ENCODE measurements around the gene TMEM163. TPM values are rescaled to one million over a fixed set of nuclear protein-coding genes. Genes with fewer than 3 reads are reported as not detected.
"Not testable (repeated sequence)": the region's sequence is repeated elsewhere in the genome, so short reads cannot be mapped to it uniquely, and the experiment has no call there.

Gene TMEM163
- total RNA-seq, 2 donors from 2014 or later = 0.14 to 2.5 TPM

GRCh38 chr2:134515137-134515536 is 203.7 kb downstream of the TMEM163 start:
- Histone ChIP-seq H3K27ac (no peak overlapping the region), H3K27me3 (replicated peaks; ENCODE audit: insufficient read depth) (no peaks in the 10 kb centered on the region), H3K4me3 (no peak overlapping the region), H3K9me3 (no peaks in the 10 kb centered on the region), H3K36me3 (no peaks in the 10 kb centered on the region), H3K4me1 (ENCODE audit: control insufficient read depth in 1 of 2, low read depth in 2 of 2) (no peaks in the 10 kb centered on the region)
- DNase-seq (ENCODE audit: low spot score) = no peak
- TF ChIP-seq, protein P1, sequence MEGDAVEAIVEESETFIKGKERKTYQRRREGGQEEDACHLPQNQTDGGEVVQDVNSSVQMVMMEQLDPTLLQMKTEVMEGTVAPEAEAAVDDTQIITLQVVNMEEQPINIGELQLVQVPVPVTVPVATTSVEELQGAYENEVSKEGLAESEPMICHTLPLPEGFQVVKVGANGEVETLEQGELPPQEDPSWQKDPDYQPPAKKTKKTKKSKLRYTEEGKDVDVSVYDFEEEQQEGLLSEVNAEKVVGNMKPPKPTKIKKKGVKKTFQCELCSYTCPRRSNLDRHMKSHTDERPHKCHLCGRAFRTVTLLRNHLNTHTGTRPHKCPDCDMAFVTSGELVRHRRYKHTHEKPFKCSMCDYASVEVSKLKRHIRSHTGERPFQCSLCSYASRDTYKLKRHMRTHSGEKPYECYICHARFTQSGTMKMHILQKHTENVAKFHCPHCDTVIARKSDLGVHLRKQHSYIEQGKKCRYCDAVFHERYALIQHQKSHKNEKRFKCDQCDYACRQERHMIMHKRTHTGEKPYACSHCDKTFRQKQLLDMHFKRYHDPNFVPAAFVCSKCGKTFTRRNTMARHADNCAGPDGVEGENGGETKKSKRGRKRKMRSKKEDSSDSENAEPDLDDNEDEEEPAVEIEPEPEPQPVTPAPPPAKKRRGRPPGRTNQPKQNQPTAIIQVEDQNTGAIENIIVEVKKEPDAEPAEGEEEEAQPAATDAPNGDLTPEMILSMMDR (IDR thresholded peaks at IDR 0.05) = no peak
- ATAC-seq (ENCODE audit: insufficient number of reproducible peaks, low FRiP score, low read depth) = no peak

DNA sequence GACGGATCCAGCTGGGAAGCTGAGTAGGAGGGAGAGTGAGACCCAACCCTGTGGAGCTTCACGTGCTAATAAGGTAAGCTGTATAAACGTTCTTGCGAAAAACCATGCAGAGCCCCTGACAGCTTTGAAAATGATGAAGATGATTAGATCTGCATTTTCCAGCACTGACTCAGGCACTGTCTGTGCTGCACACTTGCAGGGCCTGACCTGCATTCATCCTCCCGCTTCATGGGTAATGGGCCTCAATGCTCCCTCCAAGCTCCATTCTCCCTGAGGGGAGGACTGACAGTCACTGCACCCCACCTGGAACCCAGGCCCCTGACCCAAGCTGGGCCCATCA is 205.4 kb downstream of the TMEM163 start:
- Histone ChIP-seq H3K36me3 (no peaks in the 10 kb centered on the region), H3K9me3 (no peaks in the 10 kb centered on the region), H3K27ac (no peak overlapping the region), H3K4me1 (ENCODE audit: control insufficient read depth in 1 of 2, low read depth in 2 of 2) (no peaks in the 10 kb centered on the region), H3K27me3 (replicated peaks; ENCODE audit: insufficient read depth) (no peaks in the 10 kb centered on the region), H3K4me3 (no peak overlapping the region)
- DNase-seq (ENCODE audit: low spot score) (no peak), ATAC-seq (ENCODE audit: insufficient number of reproducible peaks, low FRiP score, low read depth) (no peak)
- TF ChIP-seq, protein P1 (IDR thresholded peaks at IDR 0.05) = no peak

DNA sequence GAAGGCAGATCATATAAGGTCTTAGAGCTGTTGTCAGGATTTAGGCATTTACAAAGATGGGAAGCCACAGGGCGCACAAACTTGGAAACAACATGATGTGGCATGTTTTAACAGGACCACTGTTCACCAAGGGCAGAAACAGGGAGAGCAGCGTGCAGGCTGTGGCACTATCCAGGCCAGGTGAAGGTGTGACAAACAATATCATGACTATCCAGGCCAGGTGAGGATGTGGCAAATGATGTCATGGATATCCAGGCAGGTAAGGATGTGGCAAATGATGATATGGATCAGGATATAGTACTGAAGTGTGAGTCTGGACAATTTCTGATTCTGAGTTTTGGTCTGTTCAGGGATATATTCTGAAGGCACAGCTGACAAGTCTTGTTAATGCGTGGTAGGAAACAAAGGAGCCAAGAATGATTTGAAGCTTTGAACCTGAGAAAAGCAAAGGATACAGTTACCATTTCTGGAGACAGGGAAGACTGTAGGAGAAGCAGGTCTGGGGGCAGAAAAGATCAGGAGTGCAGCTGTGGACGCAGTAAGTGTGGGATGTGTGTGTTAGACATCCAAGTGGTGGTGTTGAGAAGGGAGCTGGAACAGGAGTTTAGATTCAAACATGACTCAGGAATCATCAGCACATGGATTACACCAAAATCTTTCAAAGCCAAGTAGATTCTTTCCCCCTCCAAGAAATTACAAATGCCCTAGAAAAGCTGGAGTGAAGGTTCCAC is 205.9 kb downstream of the TMEM163 start:
- DNase-seq (ENCODE audit: low spot score) = no peak
- no peak for ATAC-seq (ENCODE audit: insufficient number of reproducible peaks, low FRiP score, low read depth)
- Histone ChIP-seq H3K36me3 (no peaks in the 10 kb centered on the region), H3K9me3 (no peaks in the 10 kb centered on the region), H3K27me3 (replicated peaks; ENCODE audit: insufficient read depth) (no peaks in the 10 kb centered on the region), H3K4me3 (no peak overlapping the region), H3K27ac (no peak overlapping the region), H3K4me1 (ENCODE audit: control insufficient read depth in 1 of 2, low read depth in 2 of 2) (no peaks in the 10 kb centered on the region)
- TF ChIP-seq, protein P1 (IDR thresholded peaks at IDR 0.05) = no peak

- H3K27ac ChIP-seq = no peak overlapping the region
- H3K36me3 ChIP-seq = no peaks in the 10 kb centered on the region
- H3K27me3 ChIP-seq (replicated peaks; ENCODE audit: insufficient read depth) = no peaks in the 10 kb centered on the region
- H3K4me1 ChIP-seq (ENCODE audit: control insufficient read depth in 1 of 2, low read depth in 2 of 2) = no peaks in the 10 kb centered on the region
- H3K9me3 ChIP-seq = no peaks in the 10 kb centered on the region
- no peak overlapping the region for H3K4me3 ChIP-seq
- TF ChIP-seq, protein P1 (IDR thresholded peaks at IDR 0.05) = no peak
- DNase-seq (ENCODE audit: low spot score) (no peak), ATAC-seq (ENCODE audit: insufficient number of reproducible peaks, low FRiP score, low read depth) (no peak)
Observed at GRCh38 chr2:134508391-134508790, 210.4 kb downstream of the TMEM163 start.

- Histone ChIP-seq H3K4me3 (no peak overlapping the region), H3K27me3 (replicated peaks; ENCODE audit: insufficient read depth) (no peaks in the 10 kb centered on the region), H3K36me3 (no peaks in the 10 kb centered on the region), H3K27ac (no peak overlapping the region), H3K4me1 (ENCODE audit: control insufficient read depth in 1 of 2, low read depth in 2 of 2) (no peaks in the 10 kb centered on the region), H3K9me3 (no peaks in the 10 kb centered on the region)
- TF ChIP-seq, protein P1 (IDR thresholded peaks at IDR 0.05) = no peak
- ATAC-seq (ENCODE audit: insufficient number of reproducible peaks, low FRiP score, low read depth) = no peak
- DNase-seq (ENCODE audit: low spot score) = no peak
Observed at GRCh38 chr2:134507697-134508096, 211.1 kb downstream of the TMEM163 start.

GRCh38 chr2:134507159-134507558 is 211.6 kb downstream of the TMEM163 start:
- H3K9me3 ChIP-seq; H3K27ac ChIP-seq; H3K4me3 ChIP-seq; H3K36me3 ChIP-seq; H3K4me1 ChIP-seq (ENCODE audit: control insufficient read depth in 1 of 2, low read depth in 2 of 2); DNase-seq (ENCODE audit: low spot score); H3K27me3 ChIP-seq (replicated peaks; ENCODE audit: insufficient read depth); ATAC-seq (ENCODE audit: insufficient number of reproducible peaks, low FRiP score, low read depth): not testable (repeated sequence)

Data from thoracic aorta (tissue), 2 donors.